ENCODE results near the gene RASA4B. TPM values are rescaled to one million over a fixed set of nuclear protein-coding genes. Genes with fewer than 3 reads are reported as not detected.
A peak's percentile ranks its signal among the peaks of the same experiment; 100 is the strongest.

RASA4B gene
- total and polyA plus RNA-seq, 2 experiments from 2014 or later, result 3.2 to 9.3 TPM

DNA sequence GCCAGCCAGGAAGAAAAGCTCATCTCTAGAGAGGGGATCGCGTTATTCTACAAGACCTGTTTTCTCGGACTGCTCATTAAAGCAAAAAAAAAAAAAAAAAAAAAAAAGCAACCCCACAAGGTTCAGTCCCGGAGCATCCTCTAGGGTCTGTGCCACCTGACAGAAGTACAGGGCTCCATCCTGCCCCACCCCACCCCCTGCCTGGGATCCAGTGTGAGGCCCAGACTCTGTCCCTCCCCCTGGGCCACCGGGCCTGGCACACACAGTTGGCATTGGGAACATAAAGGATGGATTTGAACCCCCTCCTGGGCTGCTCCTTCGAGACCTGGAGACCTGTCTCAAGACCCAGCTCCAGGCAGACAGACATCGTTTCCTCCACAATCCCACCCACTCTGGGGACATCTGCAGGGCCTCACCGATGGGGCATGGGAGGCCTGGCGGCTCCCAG is 83.5 kb downstream of the RASA4B start:
- Histone ChIP-seq H3K4me1 (ENCODE audit: insufficient read depth) (peaks cover 6% of the 10 kb centered on the region), H3K4me2 (peak overlapping the region; percentile 98), H3K36me3 (replicated peaks; ENCODE audit: insufficient read depth, low read depth) (no peaks in the 10 kb centered on the region), H3K27me3 (no peaks in the 10 kb centered on the region), H3K27ac (peak overlapping the region; percentile 48), H2AFZ (peak overlapping the region; percentile 96), H3K9me3 (ENCODE audit: low read depth) (no peaks in the 10 kb centered on the region), H4K20me1 (ENCODE audit: insufficient read depth, poor library complexity, severe bottlenecking) (no peaks in the 10 kb centered on the region), H3K79me2 (peaks cover 9% of the 10 kb centered on the region), H3K4me3 (peak overlapping the region; percentile 98), H3K9me2 (replicated peaks; ENCODE audit: insufficient read depth) (no peaks in the 10 kb centered on the region)
- WGBS (ENCODE audit: low lambda C conversion rate, missing lambda C conversion rate), result 47% methylated on average over 9 of the region's 9 CpGs
- TF ChIP-seq, protein P1, sequence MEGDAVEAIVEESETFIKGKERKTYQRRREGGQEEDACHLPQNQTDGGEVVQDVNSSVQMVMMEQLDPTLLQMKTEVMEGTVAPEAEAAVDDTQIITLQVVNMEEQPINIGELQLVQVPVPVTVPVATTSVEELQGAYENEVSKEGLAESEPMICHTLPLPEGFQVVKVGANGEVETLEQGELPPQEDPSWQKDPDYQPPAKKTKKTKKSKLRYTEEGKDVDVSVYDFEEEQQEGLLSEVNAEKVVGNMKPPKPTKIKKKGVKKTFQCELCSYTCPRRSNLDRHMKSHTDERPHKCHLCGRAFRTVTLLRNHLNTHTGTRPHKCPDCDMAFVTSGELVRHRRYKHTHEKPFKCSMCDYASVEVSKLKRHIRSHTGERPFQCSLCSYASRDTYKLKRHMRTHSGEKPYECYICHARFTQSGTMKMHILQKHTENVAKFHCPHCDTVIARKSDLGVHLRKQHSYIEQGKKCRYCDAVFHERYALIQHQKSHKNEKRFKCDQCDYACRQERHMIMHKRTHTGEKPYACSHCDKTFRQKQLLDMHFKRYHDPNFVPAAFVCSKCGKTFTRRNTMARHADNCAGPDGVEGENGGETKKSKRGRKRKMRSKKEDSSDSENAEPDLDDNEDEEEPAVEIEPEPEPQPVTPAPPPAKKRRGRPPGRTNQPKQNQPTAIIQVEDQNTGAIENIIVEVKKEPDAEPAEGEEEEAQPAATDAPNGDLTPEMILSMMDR (IDR thresholded peaks at IDR 0.05; ENCODE audit: poor library complexity), result no peak
- no peak for TF ChIP-seq EZH2 (IDR thresholded peaks at IDR 0.05; ENCODE audit: borderline replicate concordance)
- no peak for TF ChIP-seq EZH2phosphoT487 (IDR thresholded peaks at IDR 0.05; ENCODE audit: low read depth, severe bottlenecking, unreplicated experiment)
- no peak for DNase-seq (ENCODE audit: low spot score)

DNA sequence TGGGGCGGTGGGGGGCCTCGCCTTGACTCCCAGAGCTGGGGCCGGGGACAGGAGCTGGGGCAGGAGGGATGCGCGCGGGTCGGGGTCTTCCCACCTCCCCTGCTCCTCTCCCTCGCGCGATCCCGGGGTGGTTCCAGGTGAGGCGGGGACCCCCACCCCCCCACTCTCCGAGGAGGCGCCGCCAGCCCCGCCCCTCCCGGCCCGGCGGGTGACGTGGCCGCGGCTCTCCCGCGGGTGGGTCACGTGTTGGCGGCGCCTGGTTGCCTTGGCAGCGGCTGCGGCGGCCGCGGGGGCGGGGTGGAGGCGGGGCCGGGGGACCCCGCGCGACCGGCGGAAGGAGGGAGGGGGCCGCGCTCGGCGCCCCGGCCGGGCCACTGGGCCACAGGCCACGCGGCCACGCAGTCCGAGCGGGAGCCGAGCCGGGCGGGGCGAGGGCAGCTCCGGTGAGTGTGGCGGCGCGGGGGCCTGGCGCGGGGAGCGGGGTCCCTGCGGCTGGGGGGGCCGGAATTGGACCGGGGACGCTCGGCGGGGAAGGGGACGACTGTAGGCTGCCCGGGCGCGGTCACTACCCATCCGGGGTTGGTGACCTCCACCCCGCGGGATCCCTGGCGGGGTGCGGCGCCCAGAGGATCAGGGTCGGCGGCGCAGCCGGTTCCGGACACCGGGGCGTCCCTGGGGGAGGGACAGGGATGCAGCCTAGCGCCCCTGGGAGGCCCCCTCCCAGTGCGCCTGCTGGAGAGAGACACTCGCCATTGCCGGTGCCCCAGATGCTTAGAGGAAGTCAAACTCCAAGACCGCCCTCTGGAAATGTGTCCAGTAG is 84.1 kb downstream of the RASA4B start, which contains the start of gene ORAI2:
ORAI2 (plus strand) TSS at position 357 of the 820 bp plus-strand sequence. CDS start 5,382 bp downstream, outside the sequence.
- peak; percentile 93 for DNase-seq (ENCODE audit: low spot score)
- Histone ChIP-seq H3K36me3 (replicated peaks; ENCODE audit: insufficient read depth, low read depth) (no peaks in the 10 kb centered on the region), H3K79me2 (peaks cover 9% of the 10 kb centered on the region), H3K9me2 (replicated peaks; ENCODE audit: insufficient read depth) (no peaks in the 10 kb centered on the region), H2AFZ (peak within 1 kb of the TSS; percentile 96), H3K4me2 (peak within 1 kb of the TSS; percentile 98), H3K4me1 (ENCODE audit: insufficient read depth) (peaks cover 6% of the 10 kb centered on the region), H3K27me3 (no peaks in the 10 kb centered on the region), H3K9me3 (ENCODE audit: low read depth) (no peaks in the 10 kb centered on the region), H3K27ac (peak within 1 kb of the TSS; percentile 75), H4K20me1 (ENCODE audit: insufficient read depth, poor library complexity, severe bottlenecking) (no peaks in the 10 kb centered on the region), H3K4me3 (peak within 1 kb of the TSS; percentile 98)
- WGBS (ENCODE audit: low lambda C conversion rate, missing lambda C conversion rate), result under 1% methylated on average over 14 of the region's 90 CpGs
- TF ChIP-seq EZH2 (IDR thresholded peaks at IDR 0.05; ENCODE audit: borderline replicate concordance) (no peak), EZH2phosphoT487 (IDR thresholded peaks at IDR 0.05; ENCODE audit: low read depth, severe bottlenecking, unreplicated experiment) (no peak)
- TF ChIP-seq, protein P1 (IDR thresholded peaks at IDR 0.05; ENCODE audit: poor library complexity), result no peak

Small RNAs within 50 kb of the gene (microRNA-seq; reads per million reads assigned to microRNA genes)
- gene MIR4467, result not detected
- gene MIR5090, result 8.0 reads per million, percentile 20 among the genes with 10 or more reads in this experiment

Other genes starting within 250 kb of the RASA4B start
- 3.2 and 3.8 TPM in 2 replicates for gene SH2B2, start 230.9 kb downstream of the RASA4B start, total RNA-seq
- 6.7 and 7.1 TPM in 2 replicates for gene SH2B2, start 230.9 kb downstream of the RASA4B start, polyA plus RNA-seq
- gene SPDYE6, start 161.3 kb downstream of the RASA4B start, total RNA-seq, result not detected in 2 replicates
- gene SPDYE6, start 161.3 kb downstream of the RASA4B start, polyA plus RNA-seq, result 0.68 and 1.0 TPM in 2 replicates
- 32.0 and 33.8 TPM in 2 replicates for gene PRKRIP1, start 121.4 kb downstream of the RASA4B start, total RNA-seq
- gene PRKRIP1, start 121.4 kb downstream of the RASA4B start, polyA plus RNA-seq, result 44.6 and 61.6 TPM in 2 replicates
- gene ORAI2, start 84.2 kb downstream of the RASA4B start, total RNA-seq, result 25.9 and 33.6 TPM in 2 replicates
- gene ORAI2, start 84.2 kb downstream of the RASA4B start, polyA plus RNA-seq, result 32.3 and 41.9 TPM in 2 replicates
- gene ALKBH4, start 52.9 kb downstream of the RASA4B start, total RNA-seq, result 10.1 and 13.3 TPM in 2 replicates
- 15.8 TPM in 2 replicates for gene ALKBH4, start 52.9 kb downstream of the RASA4B start, polyA plus RNA-seq
- gene LRWD1, start 52.8 kb downstream of the RASA4B start, total RNA-seq, result 16.0 and 19.0 TPM in 2 replicates
- 17.8 and 18.3 TPM in 2 replicates for gene LRWD1, start 52.8 kb downstream of the RASA4B start, polyA plus RNA-seq
- gene POLR2J, start 38.9 kb downstream of the RASA4B start, total RNA-seq, result 16.3 and 22.4 TPM in 2 replicates
- gene POLR2J, start 38.9 kb downstream of the RASA4B start, polyA plus RNA-seq, result 77.4 and 83.2 TPM in 2 replicates
- 0.48 and 1.8 TPM in 2 replicates for gene UPK3BL2, start 25.9 kb upstream of the RASA4B start, total RNA-seq
- 9.6 and 13.6 TPM in 2 replicates for gene UPK3BL2, start 25.9 kb upstream of the RASA4B start, polyA plus RNA-seq
- not detected in 2 replicates for gene SPDYE2, start 33.4 kb upstream of the RASA4B start, total RNA-seq
- 2.4 and 3.7 TPM in 2 replicates for gene SPDYE2, start 33.4 kb upstream of the RASA4B start, polyA plus RNA-seq
- 4.7 and 6.4 TPM in 2 replicates for gene POLR2J3, start 54.8 kb upstream of the RASA4B start, total RNA-seq
- gene POLR2J3, start 54.8 kb upstream of the RASA4B start, polyA plus RNA-seq, result 53.8 and 70.3 TPM in 2 replicates
- 10.5 and 13.6 TPM in 2 replicates for gene RASA4, start 99.0 kb upstream of the RASA4B start, total RNA-seq
- gene RASA4, start 99.0 kb upstream of the RASA4B start, polyA plus RNA-seq, result 13.7 and 16.2 TPM in 2 replicates
- gene UPK3BL1, start 125.0 kb upstream of the RASA4B start, total RNA-seq, result 20.3 and 31.7 TPM in 2 replicates
- gene UPK3BL1, start 125.0 kb upstream of the RASA4B start, polyA plus RNA-seq, result 32.2 and 33.0 TPM in 2 replicates
- gene SPDYE2B, start 132.5 kb upstream of the RASA4B start, total RNA-seq, result not detected in 2 replicates
- not detected in 2 replicates for gene SPDYE2B, start 132.5 kb upstream of the RASA4B start, polyA plus RNA-seq
- gene POLR2J2, start 153.9 kb upstream of the RASA4B start, total RNA-seq, result 1.6 TPM in 2 replicates
- 3.5 and 8.7 TPM in 2 replicates for gene POLR2J2, start 153.9 kb upstream of the RASA4B start, polyA plus RNA-seq
- 9.2 and 16.0 TPM in 2 replicates for gene FAM185A, start 231.2 kb upstream of the RASA4B start, total RNA-seq
- 4.8 and 6.3 TPM in 2 replicates for gene FAM185A, start 231.2 kb upstream of the RASA4B start, polyA plus RNA-seq